ENCODE results near the gene MIF. TPM values are rescaled to one million over a fixed set of nuclear protein-coding genes. Genes with fewer than 3 reads are reported as not detected.

Gene MIF
- total RNA-seq, 4 donors from 2014 or later: 164 to 261 (median 237) TPM

Small RNAs within 50 kb of the gene (small RNA-seq; reads per million reads assigned to genes)
- 0 reads per million in 4 donors for gene RN7SL268P

Other genes starting within 250 kb of the MIF start
- gene RGL4, start 203.4 kb upstream of the MIF start, total RNA-seq: under 1 TPM in 1 of 4 donors, not detected in 3; 0.27 TPM
- gene ZNF70, start 143.3 kb upstream of the MIF start, total RNA-seq: 1 to 10 TPM; 3.5 to 8.0 (median 5.5) TPM
- 1 to 10 TPM in 1 of 4 donors, not detected in 3; 1.9 TPM for gene VPREB3, start 140.0 kb upstream of the MIF start, total RNA-seq
- gene C22orf15, start 131.4 kb upstream of the MIF start, total RNA-seq: under 1 TPM in 2 of 4 donors, not detected in 2; 0.54 to 0.81 TPM
- 10 to 100 TPM in 3 of 4 donors, 1 to 10 TPM in 1; 2.0 to 40.6 (median 28.1) TPM for gene CHCHD10, start 126.4 kb upstream of the MIF start, total RNA-seq
- 10 to 100 TPM in 2 of 4 donors, 1 to 10 TPM in 2; 2.3 to 11.0 (median 9.7) TPM for gene MMP11, start 121.5 kb upstream of the MIF start, total RNA-seq
- 10 to 100 TPM; 27.9 to 58.8 (median 32.7) TPM for gene SMARCB1, start 107.4 kb upstream of the MIF start, total RNA-seq
- 1 to 10 TPM in 1 of 4 donors, not detected in 3; 1.7 TPM for gene DERL3, start 55.4 kb upstream of the MIF start, total RNA-seq
- 10 to 100 TPM in 3 of 4 donors, 1 to 10 TPM in 1; 7.3 to 39.8 (median 18.8) TPM for gene SLC2A11, start 36.5 kb upstream of the MIF start, total RNA-seq
- gene GSTT2B, start 66.8 kb downstream of the MIF start, total RNA-seq: 10 to 100 TPM in 2 of 4 donors, not detected in 2; 10.8 to 12.3 TPM
- 1 to 10 TPM in 2 of 4 donors, not detected in 2; 2.2 to 3.4 TPM for gene DDTL, start 72.5 kb downstream of the MIF start, total RNA-seq
- gene DDT, start 80.1 kb downstream of the MIF start, total RNA-seq: 100 to 1,000 TPM; 100 to 136 (median 123) TPM
- gene GSTT2, start 85.8 kb downstream of the MIF start, total RNA-seq: 1 to 10 TPM in 1 of 4 donors, not detected in 3; 3.0 TPM
- gene GSTT4, start 111.1 kb downstream of the MIF start, total RNA-seq: under 1 TPM in 1 of 4 donors, not detected in 3; 0.23 TPM
- 10 to 100 TPM; 37.9 to 75.4 (median 52.1) TPM for gene CABIN1, start 116.9 kb downstream of the MIF start, total RNA-seq